ENCODE data around the gene TMEM44.

DNA sequence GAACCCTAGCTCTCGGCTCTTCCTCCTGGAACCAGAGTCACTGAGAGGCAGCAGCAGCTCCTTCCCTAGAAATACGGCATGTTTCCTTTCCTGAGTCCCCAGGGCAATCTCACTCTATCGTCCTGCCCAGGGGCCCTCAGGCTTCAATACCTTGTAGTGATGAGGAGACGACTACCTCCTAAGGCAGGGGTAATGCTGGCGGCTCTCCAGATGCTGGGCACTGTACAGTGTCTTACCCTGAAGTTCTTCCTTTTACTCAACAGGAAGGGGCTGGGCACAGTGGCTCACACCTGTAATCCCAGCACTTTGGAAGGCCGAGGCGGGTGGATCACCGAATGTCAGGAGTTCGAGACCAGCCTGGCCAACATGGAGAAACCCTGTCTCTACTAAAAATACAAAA lies 13.5 kb downstream of the TMEM44 start:
- TF ChIP-seq TSHZ2 (CRISPR knock-in tag; IDR thresholded peaks at IDR 0.05) (no peak), ESRRG (CRISPR knock-in tag; IDR thresholded peaks at IDR 0.05) (no peak), ZFP3 (CRISPR knock-in tag; IDR thresholded peaks at IDR 0.05) (no peak), POU6F1 (CRISPR knock-in tag; IDR thresholded peaks at IDR 0.05; ENCODE audit: borderline replicate concordance, low read depth) (no peak), CSDC2 (CRISPR knock-in tag; IDR thresholded peaks at IDR 0.05) (no peak)
- TF ChIP-seq, protein P1, sequence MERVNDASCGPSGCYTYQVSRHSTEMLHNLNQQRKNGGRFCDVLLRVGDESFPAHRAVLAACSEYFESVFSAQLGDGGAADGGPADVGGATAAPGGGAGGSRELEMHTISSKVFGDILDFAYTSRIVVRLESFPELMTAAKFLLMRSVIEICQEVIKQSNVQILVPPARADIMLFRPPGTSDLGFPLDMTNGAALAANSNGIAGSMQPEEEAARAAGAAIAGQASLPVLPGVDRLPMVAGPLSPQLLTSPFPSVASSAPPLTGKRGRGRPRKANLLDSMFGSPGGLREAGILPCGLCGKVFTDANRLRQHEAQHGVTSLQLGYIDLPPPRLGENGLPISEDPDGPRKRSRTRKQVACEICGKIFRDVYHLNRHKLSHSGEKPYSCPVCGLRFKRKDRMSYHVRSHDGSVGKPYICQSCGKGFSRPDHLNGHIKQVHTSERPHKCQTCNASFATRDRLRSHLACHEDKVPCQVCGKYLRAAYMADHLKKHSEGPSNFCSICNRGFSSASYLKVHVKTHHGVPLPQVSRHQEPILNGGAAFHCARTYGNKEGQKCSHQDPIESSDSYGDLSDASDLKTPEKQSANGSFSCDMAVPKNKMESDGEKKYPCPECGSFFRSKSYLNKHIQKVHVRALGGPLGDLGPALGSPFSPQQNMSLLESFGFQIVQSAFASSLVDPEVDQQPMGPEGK (CRISPR knock-in tag; IDR thresholded peaks at IDR 0.05; ENCODE audit: borderline replicate concordance): no peak

Measured in SK-N-SH treated with all-trans-retinoic acid at 6 μM for 48 hours (cell line).